HepG2 (cell line): Measurements from ENCODE around the gene THOP1. TPM values are rescaled to one million over a fixed set of nuclear protein-coding genes. Genes with fewer than 3 reads are reported as not detected.

Source experiments
- CEBPB ChIP-seq: IDR thresholded peaks from 2 replicates; pipeline ENCODE4 v1.6.1; 2011; ENCODE audit warnings: low read depth, low read length, improper control_type of control experiment, borderline replicate concordance
- CREM ChIP-seq, 2 experiments: sonication (generic) in 1 of 2; formaldehyde crosslinking in 1 of 2; IDR thresholded peaks; 2 replicates each; pipeline versions ENCODE4 v1.4.0 to v1.6.1; 2016 to 2020; ENCODE audit warnings: antibody characterized with exemption in 1 of 2, mild to moderate bottlenecking in 1 of 2, missing genetic modification reagents in 1 of 2
- DMAP1 ChIP-seq: IDR thresholded peaks from 2 replicates; pipeline ENCODE4 v1.6.1; 2016
- GATA4 ChIP-seq: sonication (generic); IDR thresholded peaks from 2 replicates; pipeline ENCODE4 v1.6.1; 2016; ENCODE audit warnings: antibody characterized with exemption, low read depth, borderline replicate concordance
- HNF4A ChIP-seq: sonication (generic); formaldehyde crosslinking; IDR thresholded peaks from 2 replicates; pipeline ENCODE4 v1.4.0; 2020; ENCODE audit warnings: missing genetic modification reagents
- KDM5B ChIP-seq: sonication (generic); formaldehyde crosslinking; IDR thresholded peaks from 2 replicates; pipeline ENCODE4 v1.4.0; 2020; ENCODE audit warnings: missing genetic modification reagents, mild to moderate bottlenecking, borderline replicate concordance
- KLF9 ChIP-seq: IDR thresholded peaks from 2 replicates; pipeline ENCODE4 v1.6.1; 2016; ENCODE audit warnings: low read depth
- THAP11 ChIP-seq: IDR thresholded peaks from 2 replicates; pipeline ENCODE4 v1.6.1; 2016; ENCODE audit warnings: missing biosample characterization, missing genetic modification reagents
- ZFP36 ChIP-seq: fragments of 150-350 bp; IDR thresholded peaks from 2 replicates; pipeline ENCODE4 v1.6.1; 2018; ENCODE audit warnings: borderline replicate concordance, low read length, low read depth; ENCODE audit not compliant: partially characterized antibody
- ZKSCAN1 ChIP-seq: fragments of 150-350 bp; IDR thresholded peaks from 2 replicates; pipeline ENCODE4 v1.6.1; 2014; ENCODE audit warnings: low read length
- ZNF136 ChIP-seq: sonication (generic); formaldehyde crosslinking; IDR thresholded peaks from 2 replicates; pipeline ENCODE4 v1.8.1; 2022; ENCODE audit warnings: low read depth, mild to moderate bottlenecking, moderate library complexity, missing genetic modification reagents
- ZNF556 ChIP-seq: sonication (generic); formaldehyde crosslinking; IDR thresholded peaks from 2 replicates; pipeline ENCODE4 v1.4.0; 2020; ENCODE audit warnings: mild to moderate bottlenecking, missing genetic modification reagents, borderline replicate concordance
- polyA plus RNA-seq, 8 experiments: library from polyadenylated mRNA; depleted of rRNA in 3 of 8; stranded (reverse) in 7 of 8; unstranded in 1 of 8; fragments of >200 nt; fragmentation: Illumina TruSeq in 4 of 8; extraction: Trizol in 4 of 8; gene quantifications; 2 replicates each; pipeline versions ENCODE4 v1.2.1 to v1.2.3, GENCODE V29; 2011 to 2016; ENCODE audit warnings: low read depth in 4 of 8, missing spikeins in 1 of 8, mixed read lengths in 1 of 8; ENCODE audit not compliant: insufficient read depth in 1 of 8
- total RNA-seq, 5 experiments: library from RNA; depleted of rRNA; stranded (reverse); fragments of >200 nt; fragmentation: Illumina TruSeq; extraction: Trizol; gene quantifications; 2 replicates each; pipeline ENCODE4 v1.2.3, GENCODE V29; 2016; ENCODE audit warnings: low read depth in 1 of 5
- TF ChIP-seq, protein P1 (sequence below): sonication (generic); formaldehyde crosslinking; IDR thresholded peaks from 2 replicates; pipeline ENCODE4 v1.4.0; 2020; ENCODE audit warnings: missing genetic modification reagents
- TF ChIP-seq, protein P2 (sequence below): sonication (generic); formaldehyde crosslinking; IDR thresholded peaks from 2 replicates; pipeline ENCODE4 v1.9.0; 2021; ENCODE audit warnings: missing genetic modification reagents, mild to moderate bottlenecking, borderline replicate concordance
- TF ChIP-seq, protein P3 (sequence below): sonication (generic); formaldehyde crosslinking; IDR thresholded peaks from 2 replicates; pipeline ENCODE4 v1.4.0; 2020; ENCODE audit warnings: missing genetic modification reagents
- TF ChIP-seq, protein P4 (sequence below): conservative IDR thresholded peaks from 2 replicates; pipeline ENCODE4 v1.6.1; 2018; ENCODE audit warnings: missing genetic modification reagents
- TF ChIP-seq, protein P5 (sequence below): sonication (generic); formaldehyde crosslinking; IDR thresholded peaks from 2 replicates; pipeline ENCODE4 v1.4.0; 2020; ENCODE audit warnings: mild to moderate bottlenecking, missing genetic modification reagents, borderline replicate concordance

THOP1 gene
- total and polyA plus RNA-seq, 2 of the 13 experiments (the other 11 are each of a cell fraction or from before 2014, with no cell fraction given): 74.4 to 116 TPM

DNA sequence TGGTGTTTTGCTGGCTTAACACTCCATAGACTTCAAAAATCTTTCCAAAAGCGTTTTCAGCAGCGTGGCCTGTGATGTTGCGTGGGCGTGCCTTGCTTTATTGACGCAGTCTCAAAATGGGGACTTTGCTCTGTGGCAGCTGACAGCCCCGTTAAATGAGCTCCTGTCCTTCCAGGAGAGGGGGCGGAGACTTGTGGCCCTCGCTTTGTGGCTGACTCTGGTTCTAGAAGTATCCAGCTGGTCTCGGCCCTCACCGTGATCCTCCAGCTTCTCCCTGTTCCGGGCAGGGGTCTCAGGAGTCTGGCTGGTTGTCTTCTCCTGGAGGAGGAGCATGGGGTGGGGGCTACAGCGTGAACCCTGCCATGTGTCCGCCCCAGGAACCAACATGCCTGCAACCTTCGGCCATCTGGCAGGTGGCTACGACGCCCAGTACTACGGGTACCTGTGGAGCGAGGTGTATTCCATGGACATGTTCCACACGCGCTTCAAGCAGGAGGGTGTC lies 26.0 kb downstream of the THOP1 start (continued):
- TF ChIP-seq, protein P1, sequence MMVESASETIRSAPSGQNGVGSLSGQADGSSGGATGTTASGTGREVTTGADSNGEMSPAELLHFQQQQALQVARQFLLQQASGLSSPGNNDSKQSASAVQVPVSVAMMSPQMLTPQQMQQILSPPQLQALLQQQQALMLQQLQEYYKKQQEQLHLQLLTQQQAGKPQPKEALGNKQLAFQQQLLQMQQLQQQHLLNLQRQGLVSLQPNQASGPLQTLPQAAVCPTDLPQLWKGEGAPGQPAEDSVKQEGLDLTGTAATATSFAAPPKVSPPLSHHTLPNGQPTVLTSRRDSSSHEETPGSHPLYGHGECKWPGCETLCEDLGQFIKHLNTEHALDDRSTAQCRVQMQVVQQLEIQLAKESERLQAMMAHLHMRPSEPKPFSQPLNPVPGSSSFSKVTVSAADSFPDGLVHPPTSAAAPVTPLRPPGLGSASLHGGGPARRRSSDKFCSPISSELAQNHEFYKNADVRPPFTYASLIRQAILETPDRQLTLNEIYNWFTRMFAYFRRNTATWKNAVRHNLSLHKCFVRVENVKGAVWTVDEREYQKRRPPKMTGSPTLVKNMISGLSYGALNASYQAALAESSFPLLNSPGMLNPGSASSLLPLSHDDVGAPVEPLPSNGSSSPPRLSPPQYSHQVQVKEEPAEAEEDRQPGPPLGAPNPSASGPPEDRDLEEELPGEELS: 0 out of 2 replicates have a peak, but pooled peaks have one; percentile 21
- TF ChIP-seq, protein P2, sequence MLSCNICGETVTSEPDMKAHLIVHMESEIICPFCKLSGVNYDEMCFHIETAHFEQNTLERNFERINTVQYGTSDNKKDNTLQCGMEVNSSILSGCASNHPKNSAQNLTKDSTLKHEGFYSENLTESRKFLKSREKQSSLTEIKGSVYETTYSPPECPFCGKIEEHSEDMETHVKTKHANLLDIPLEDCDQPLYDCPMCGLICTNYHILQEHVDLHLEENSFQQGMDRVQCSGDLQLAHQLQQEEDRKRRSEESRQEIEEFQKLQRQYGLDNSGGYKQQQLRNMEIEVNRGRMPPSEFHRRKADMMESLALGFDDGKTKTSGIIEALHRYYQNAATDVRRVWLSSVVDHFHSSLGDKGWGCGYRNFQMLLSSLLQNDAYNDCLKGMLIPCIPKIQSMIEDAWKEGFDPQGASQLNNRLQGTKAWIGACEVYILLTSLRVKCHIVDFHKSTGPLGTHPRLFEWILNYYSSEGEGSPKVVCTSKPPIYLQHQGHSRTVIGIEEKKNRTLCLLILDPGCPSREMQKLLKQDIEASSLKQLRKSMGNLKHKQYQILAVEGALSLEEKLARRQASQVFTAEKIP (CRISPR knock-in tag): no peak
- TF ChIP-seq ZFP36 (no peak), KLF9 (CRISPR knock-in tag) (peak; percentile 92; the same call in 1 of the 2 replicates), ZNF136 (CRISPR knock-in tag) (no peak), ZKSCAN1 (no peak), HNF4A (peak; percentile 89), THAP11 (CRISPR knock-in tag) (peak; percentile 66), CEBPB (no peak), GATA4 (no peak), DMAP1 (CRISPR knock-in tag) (peak; percentile 46; the same call in 1 of the 2 replicates), KDM5B (CRISPR knock-in tag) (peak; percentile 62; the same call in 1 of the 2 replicates), ZNF556 (CRISPR knock-in tag) (peak; percentile 17; the same call in 1 of the 2 replicates), CREM (IDR thresholded peaks at IDR 0.05) (no peak), CREM (CRISPR knock-in tag; IDR thresholded peaks at IDR 0.05) (no peak)
- TF ChIP-seq, protein P3, sequence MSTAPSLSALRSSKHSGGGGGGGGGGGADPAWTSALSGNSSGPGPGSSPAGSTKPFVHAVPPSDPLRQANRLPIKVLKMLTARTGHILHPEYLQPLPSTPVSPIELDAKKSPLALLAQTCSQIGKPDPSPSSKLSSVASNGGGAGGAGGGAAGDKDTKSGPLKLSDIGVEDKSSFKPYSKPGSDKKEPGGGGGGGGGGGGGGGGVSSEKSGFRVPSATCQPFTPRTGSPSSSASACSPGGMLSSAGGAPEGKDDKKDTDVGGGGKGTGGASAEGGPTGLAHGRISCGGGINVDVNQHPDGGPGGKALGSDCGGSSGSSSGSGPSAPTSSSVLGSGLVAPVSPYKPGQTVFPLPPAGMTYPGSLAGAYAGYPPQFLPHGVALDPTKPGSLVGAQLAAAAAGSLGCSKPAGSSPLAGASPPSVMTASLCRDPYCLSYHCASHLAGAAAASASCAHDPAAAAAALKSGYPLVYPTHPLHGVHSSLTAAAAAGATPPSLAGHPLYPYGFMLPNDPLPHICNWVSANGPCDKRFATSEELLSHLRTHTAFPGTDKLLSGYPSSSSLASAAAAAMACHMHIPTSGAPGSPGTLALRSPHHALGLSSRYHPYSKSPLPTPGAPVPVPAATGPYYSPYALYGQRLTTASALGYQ (CRISPR knock-in tag): no peak
- TF ChIP-seq, protein P4, sequence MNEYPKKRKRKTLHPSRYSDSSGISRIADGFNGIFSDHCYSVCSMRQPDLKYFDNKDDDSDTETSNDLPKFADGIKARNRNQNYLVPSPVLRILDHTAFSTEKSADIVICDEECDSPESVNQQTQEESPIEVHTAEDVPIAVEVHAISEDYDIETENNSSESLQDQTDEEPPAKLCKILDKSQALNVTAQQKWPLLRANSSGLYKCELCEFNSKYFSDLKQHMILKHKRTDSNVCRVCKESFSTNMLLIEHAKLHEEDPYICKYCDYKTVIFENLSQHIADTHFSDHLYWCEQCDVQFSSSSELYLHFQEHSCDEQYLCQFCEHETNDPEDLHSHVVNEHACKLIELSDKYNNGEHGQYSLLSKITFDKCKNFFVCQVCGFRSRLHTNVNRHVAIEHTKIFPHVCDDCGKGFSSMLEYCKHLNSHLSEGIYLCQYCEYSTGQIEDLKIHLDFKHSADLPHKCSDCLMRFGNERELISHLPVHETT (CRISPR knock-in tag): no peak
- TF ChIP-seq, protein P5, sequence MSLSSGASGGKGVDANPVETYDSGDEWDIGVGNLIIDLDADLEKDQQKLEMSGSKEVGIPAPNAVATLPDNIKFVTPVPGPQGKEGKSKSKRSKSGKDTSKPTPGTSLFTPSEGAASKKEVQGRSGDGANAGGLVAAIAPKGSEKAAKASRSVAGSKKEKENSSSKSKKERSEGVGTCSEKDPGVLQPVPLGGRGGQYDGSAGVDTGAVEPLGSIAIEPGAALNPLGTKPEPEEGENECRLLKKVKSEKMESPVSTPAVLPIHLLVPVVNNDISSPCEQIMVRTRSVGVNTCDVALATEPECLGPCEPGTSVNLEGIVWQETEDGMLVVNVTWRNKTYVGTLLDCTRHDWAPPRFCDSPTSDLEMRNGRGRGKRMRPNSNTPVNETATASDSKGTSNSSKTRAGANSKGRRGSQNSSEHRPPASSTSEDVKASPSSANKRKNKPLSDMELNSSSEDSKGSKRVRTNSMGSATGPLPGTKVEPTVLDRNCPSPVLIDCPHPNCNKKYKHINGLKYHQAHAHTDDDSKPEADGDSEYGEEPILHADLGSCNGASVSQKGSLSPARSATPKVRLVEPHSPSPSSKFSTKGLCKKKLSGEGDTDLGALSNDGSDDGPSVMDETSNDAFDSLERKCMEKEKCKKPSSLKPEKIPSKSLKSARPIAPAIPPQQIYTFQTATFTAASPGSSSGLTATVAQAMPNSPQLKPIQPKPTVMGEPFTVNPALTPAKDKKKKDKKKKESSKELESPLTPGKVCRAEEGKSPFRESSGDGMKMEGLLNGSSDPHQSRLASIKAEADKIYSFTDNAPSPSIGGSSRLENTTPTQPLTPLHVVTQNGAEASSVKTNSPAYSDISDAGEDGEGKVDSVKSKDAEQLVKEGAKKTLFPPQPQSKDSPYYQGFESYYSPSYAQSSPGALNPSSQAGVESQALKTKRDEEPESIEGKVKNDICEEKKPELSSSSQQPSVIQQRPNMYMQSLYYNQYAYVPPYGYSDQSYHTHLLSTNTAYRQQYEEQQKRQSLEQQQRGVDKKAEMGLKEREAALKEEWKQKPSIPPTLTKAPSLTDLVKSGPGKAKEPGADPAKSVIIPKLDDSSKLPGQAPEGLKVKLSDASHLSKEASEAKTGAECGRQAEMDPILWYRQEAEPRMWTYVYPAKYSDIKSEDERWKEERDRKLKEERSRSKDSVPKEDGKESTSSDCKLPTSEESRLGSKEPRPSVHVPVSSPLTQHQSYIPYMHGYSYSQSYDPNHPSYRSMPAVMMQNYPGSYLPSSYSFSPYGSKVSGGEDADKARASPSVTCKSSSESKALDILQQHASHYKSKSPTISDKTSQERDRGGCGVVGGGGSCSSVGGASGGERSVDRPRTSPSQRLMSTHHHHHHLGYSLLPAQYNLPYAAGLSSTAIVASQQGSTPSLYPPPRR: 0 out of 2 replicates have a peak, but pooled peaks have one; percentile 25
